Measurements from ENCODE around the gene DEFB132. TPM values are rescaled to one million over a fixed set of nuclear protein-coding genes. Genes with fewer than 3 reads are reported as not detected.

DEFB132 gene
- total and polyA plus RNA-seq, 2 experiments from 2014 or later, result not detected

DNA sequence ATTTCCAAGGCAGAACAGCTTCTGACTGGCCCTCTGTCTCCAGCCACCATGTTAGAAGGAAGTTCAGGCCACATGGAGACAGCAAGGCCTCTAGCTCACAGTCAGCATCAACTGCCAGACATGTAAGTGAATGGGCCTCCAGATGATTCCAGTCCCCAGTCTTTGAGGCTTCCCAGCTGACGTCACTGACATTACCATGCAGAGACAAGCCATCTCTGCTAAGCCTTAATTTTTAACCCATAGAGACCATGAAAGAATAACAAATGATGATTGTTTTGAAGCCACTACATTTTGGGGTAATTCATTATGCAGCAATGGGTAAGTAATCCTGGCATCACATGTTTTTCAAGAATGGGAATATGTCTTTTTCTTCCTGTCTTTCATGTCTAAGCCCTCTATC, 41.7 kb upstream of the DEFB132 start:
- Histone ChIP-seq H3K4me3 (no peak overlapping the region), H4K20me1 (replicated peaks; ENCODE audit: insufficient read depth) (no peaks in the 10 kb centered on the region; the same call in 1 of the 2 replicates), H3K27me3 (ENCODE audit: insufficient read depth) (peaks cover 65% of the 10 kb centered on the region), H3K36me3 (ENCODE audit: insufficient read depth) (no peaks in the 10 kb centered on the region), H3K79me2 (replicated peaks; ENCODE audit: insufficient read depth) (no peaks in the 10 kb centered on the region), H3K27ac (ENCODE audit: low read depth) (no peak overlapping the region), H3F3A (replicated peaks; ENCODE audit: low read depth) (no peaks in the 10 kb centered on the region), H3K4me1 (ENCODE audit: insufficient read depth) (no peaks in the 10 kb centered on the region), H3K4me2 (no peak overlapping the region), H2AFZ (no peak overlapping the region), H3K9me2 (ENCODE audit: insufficient read depth) (no peaks in the 10 kb centered on the region)
- Mint-ChIP-seq H3K9me3 (no peaks in the 10 kb centered on the region), H3K36me3 (ENCODE audit: low read depth) (no peaks in the 10 kb centered on the region), H3K4me1 (no peaks in the 10 kb centered on the region), H3K4me3 (no peak overlapping the region), H3K27ac (no peak overlapping the region), H3K27me3 (ENCODE audit: insufficient read depth, low read depth, poor library complexity) (no peaks in the 10 kb centered on the region)
- DNase-seq (ENCODE audit: low spot score), result no peak
- TF ChIP-seq NANOG (IDR thresholded peaks at IDR 0.05; ENCODE audit: borderline replicate concordance), result no peak
- TF ChIP-seq, protein P1, sequence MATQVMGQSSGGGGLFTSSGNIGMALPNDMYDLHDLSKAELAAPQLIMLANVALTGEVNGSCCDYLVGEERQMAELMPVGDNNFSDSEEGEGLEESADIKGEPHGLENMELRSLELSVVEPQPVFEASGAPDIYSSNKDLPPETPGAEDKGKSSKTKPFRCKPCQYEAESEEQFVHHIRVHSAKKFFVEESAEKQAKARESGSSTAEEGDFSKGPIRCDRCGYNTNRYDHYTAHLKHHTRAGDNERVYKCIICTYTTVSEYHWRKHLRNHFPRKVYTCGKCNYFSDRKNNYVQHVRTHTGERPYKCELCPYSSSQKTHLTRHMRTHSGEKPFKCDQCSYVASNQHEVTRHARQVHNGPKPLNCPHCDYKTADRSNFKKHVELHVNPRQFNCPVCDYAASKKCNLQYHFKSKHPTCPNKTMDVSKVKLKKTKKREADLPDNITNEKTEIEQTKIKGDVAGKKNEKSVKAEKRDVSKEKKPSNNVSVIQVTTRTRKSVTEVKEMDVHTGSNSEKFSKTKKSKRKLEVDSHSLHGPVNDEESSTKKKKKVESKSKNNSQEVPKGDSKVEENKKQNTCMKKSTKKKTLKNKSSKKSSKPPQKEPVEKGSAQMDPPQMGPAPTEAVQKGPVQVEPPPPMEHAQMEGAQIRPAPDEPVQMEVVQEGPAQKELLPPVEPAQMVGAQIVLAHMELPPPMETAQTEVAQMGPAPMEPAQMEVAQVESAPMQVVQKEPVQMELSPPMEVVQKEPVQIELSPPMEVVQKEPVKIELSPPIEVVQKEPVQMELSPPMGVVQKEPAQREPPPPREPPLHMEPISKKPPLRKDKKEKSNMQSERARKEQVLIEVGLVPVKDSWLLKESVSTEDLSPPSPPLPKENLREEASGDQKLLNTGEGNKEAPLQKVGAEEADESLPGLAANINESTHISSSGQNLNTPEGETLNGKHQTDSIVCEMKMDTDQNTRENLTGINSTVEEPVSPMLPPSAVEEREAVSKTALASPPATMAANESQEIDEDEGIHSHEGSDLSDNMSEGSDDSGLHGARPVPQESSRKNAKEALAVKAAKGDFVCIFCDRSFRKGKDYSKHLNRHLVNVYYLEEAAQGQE (IDR thresholded peaks at IDR 0.05; ENCODE audit: unreplicated experiment), result no peak
- TF ChIP-seq, protein P2, sequence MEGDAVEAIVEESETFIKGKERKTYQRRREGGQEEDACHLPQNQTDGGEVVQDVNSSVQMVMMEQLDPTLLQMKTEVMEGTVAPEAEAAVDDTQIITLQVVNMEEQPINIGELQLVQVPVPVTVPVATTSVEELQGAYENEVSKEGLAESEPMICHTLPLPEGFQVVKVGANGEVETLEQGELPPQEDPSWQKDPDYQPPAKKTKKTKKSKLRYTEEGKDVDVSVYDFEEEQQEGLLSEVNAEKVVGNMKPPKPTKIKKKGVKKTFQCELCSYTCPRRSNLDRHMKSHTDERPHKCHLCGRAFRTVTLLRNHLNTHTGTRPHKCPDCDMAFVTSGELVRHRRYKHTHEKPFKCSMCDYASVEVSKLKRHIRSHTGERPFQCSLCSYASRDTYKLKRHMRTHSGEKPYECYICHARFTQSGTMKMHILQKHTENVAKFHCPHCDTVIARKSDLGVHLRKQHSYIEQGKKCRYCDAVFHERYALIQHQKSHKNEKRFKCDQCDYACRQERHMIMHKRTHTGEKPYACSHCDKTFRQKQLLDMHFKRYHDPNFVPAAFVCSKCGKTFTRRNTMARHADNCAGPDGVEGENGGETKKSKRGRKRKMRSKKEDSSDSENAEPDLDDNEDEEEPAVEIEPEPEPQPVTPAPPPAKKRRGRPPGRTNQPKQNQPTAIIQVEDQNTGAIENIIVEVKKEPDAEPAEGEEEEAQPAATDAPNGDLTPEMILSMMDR (conservative IDR thresholded peaks at IDR 0.05; ENCODE audit: low read depth in 2 of 2), result no peak
- TF ChIP-seq, protein P3, sequence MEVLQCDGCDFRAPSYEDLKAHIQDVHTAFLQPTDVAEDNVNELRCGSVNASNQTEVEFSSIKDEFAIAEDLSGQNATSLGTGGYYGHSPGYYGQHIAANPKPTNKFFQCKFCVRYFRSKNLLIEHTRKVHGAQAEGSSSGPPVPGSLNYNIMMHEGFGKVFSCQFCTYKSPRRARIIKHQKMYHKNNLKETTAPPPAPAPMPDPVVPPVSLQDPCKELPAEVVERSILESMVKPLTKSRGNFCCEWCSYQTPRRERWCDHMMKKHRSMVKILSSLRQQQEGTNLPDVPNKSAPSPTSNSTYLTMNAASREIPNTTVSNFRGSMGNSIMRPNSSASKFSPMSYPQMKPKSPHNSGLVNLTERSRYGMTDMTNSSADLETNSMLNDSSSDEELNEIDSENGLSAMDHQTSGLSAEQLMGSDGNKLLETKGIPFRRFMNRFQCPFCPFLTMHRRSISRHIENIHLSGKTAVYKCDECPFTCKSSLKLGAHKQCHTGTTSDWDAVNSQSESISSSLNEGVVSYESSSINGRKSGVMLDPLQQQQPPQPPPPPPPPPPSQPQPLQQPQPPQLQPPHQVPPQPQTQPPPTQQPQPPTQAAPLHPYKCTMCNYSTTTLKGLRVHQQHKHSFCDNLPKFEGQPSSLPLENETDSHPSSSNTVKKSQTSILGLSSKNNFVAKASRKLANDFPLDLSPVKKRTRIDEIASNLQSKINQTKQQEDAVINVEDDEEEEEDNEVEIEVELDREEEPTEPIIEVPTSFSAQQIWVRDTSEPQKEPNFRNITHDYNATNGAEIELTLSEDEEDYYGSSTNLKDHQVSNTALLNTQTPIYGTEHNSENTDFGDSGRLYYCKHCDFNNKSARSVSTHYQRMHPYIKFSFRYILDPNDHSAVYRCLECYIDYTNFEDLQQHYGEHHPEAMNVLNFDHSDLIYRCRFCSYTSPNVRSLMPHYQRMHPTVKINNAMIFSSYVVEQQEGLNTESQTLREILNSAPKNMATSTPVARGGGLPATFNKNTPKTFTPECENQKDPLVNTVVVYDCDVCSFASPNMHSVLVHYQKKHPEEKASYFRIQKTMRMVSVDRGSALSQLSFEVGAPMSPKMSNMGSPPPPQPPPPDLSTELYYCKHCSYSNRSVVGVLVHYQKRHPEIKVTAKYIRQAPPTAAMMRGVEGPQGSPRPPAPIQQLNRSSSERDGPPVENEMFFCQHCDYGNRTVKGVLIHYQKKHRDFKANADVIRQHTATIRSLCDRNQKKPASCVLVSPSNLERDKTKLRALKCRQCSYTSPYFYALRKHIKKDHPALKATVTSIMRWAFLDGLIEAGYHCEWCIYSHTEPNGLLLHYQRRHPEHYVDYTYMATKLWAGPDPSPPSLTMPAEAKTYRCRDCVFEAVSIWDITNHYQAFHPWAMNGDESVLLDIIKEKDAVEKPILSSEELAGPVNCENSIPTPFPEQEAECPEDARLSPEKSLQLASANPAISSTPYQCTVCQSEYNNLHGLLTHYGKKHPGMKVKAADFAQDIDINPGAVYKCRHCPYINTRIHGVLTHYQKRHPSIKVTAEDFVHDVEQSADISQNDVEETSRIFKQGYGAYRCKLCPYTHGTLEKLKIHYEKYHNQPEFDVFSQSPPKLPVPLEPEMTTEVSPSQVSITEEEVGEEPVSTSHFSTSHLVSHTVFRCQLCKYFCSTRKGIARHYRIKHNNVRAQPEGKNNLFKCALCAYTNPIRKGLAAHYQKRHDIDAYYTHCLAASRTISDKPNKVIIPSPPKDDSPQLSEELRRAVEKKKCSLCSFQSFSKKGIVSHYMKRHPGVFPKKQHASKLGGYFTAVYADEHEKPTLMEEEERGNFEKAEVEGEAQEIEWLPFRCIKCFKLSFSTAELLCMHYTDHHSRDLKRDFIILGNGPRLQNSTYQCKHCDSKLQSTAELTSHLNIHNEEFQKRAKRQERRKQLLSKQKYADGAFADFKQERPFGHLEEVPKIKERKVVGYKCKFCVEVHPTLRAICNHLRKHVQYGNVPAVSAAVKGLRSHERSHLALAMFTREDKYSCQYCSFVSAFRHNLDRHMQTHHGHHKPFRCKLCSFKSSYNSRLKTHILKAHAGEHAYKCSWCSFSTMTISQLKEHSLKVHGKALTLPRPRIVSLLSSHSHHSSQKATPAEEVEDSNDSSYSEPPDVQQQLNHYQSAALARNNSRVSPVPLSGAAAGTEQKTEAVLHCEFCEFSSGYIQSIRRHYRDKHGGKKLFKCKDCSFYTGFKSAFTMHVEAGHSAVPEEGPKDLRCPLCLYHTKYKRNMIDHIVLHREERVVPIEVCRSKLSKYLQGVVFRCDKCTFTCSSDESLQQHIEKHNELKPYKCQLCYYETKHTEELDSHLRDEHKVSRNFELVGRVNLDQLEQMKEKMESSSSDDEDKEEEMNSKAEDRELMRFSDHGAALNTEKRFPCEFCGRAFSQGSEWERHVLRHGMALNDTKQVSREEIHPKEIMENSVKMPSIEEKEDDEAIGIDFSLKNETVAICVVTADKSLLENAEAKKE (CRISPR knock-in tag; IDR thresholded peaks at IDR 0.05), result no peak
- TF ChIP-seq JUNB (IDR thresholded peaks at IDR 0.05; ENCODE audit: unreplicated experiment), result no peak
- TF ChIP-seq ZNF331 (CRISPR knock-in tag; IDR thresholded peaks at IDR 0.05; ENCODE audit: low read depth), result no peak
- TF ChIP-seq CREB1 (CRISPR knock-in tag; IDR thresholded peaks at IDR 0.05; ENCODE audit: low read depth), result no peak
- TF ChIP-seq POLR2AphosphoS5 (IDR thresholded peaks at IDR 0.05; ENCODE audit: low read depth), result no peak
- ATAC-seq, result no peak

All from GM23338 (cell line).